Activated CD4-positive, CD25-positive, alpha-beta regulatory T cell (primary cell): ENCODE results near the gene TMEM121.
A peak's percentile ranks its signal among the peaks of the same experiment; 100 is the strongest.
"Not testable (repeated sequence)": the region's sequence is repeated elsewhere in the genome, so short reads cannot be mapped to it uniquely, and the experiment has no call there.

Experiments
- DNase-seq, 4 experiments: peaks; one replicate each; lab custom pipeline; 2025; lab: John Stamatoyannopoulos, UW

TMEM121 gene

GRCh38 chr14:105528586-105529318 lies 2.4 kb downstream of the TMEM121 start:
- DNase-seq: no peak

- no peak for DNase-seq
Measured at GRCh38 chr14:105529319-105529568, 2.9 kb downstream of the TMEM121 start.

- no peak for DNase-seq
Measured at GRCh38 chr14:105529569-105530284, 3.3 kb downstream of the TMEM121 start.

- DNase-seq: no peak
Measured at GRCh38 chr14:105530285-105531087, 4.1 kb downstream of the TMEM121 start.

- no peak for DNase-seq
Measured at GRCh38 chr14:105531088-105531893, 4.9 kb downstream of the TMEM121 start.

GRCh38 chr14:105531894-105532623 lies 5.7 kb downstream of the TMEM121 start:
- DNase-seq: no peak

DNA sequence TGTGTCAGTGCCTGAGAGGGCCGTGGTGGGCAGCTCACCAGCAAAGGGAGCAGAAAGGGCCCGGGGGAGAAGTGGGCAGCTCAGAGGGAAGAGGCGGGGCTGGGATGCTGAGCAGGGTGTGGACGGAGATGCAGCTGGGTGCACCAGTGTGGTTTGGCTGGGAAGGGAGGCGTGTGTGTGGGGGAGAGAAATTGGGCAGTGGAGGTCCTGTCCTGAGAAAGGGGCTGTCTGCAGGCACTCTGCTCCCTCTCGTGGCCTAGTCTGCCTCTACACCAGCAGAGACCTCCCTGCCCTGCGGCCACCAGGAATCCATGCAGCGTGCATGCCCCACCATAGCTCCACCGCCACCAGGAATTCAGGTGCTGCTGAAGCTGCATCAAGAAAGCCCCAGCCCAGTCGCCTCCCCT lies 6.4 kb downstream of the TMEM121 start:
- DNase-seq: no peak

GRCh38 chr14:105533391-105533790 lies 7.0 kb downstream of the TMEM121 start:
- DNase-seq: no peak

DNA sequence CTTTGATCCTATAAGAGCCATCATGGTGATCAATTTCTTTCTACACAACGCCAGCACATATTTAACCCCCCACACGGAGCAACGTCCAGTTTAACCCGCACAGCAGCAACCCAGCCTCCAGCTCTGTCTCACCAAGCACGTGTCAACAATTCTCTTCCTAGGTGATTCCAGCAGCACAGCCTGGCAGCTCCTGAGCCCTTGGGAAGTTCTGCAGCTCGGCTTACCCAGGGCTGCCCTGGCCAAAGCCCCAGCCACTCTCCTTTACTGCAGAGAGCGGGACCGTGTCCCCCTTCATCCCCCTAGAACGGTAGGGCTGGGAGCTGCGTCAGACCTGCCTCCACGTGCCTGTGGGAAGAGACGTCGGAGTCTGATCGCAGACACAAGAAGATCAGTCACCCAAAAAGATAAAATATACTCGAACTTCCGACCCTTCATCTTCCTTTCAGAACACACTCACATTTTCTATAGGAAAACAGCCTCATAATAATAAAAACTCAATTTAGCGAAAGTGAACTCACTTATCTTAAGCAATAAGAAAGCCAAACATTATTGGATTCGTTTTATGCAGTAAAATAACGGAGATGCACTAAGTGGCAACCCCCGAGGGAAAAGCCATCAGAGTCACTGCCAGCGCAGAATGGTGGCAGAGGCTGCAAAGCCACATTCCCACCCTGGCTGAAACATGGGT lies 7.6 kb downstream of the TMEM121 start:
- no peak for DNase-seq

- no peak for DNase-seq
Measured at GRCh38 chr14:105534586-105534985, 8.2 kb downstream of the TMEM121 start.

GRCh38 chr14:105536051-105536450 lies 9.7 kb downstream of the TMEM121 start:
- DNase-seq: no peak

DNA sequence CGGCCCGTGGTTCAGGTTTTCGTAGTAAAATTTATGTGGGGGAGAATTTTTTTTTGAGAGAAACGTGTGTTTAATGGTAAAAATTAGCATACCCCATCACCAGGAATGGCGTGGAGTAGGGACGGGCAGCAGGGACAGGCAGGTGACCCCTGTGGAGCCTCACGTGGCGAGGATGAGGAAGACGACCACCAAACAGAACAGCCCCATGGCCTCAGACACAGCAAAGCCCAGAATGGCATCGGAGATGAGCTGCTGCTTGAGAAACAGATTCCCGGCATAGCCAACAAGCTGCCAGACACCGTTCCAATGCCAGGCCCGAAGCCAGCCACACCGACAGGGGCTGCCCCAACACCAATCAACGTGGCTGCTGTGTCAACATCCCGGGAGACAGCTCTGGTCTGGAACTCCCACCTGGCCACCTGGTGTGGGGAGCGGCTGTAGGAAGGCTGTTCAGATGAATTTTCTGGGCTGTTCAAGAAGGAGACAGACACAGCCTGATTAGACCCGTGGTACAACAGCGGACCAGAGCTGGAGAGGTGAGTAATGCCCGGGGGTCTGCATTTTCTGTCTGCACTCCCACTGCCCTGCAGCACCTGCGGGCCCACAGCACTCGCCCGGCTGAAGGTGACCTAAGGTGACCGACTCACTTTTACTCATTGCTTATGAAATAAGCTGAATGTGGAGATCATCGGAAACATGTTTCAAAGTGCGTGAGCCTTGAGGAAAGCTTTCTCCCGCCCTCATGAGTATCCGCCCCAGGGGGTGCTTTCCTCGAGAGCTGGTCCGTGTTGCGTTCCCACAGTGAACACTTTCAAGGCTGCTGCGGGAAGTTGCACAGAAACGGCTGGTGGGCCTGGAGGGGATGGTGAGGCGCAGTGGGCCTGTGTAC lies 10.6 kb downstream of the TMEM121 start:
- DNase-seq: no peak

DNA sequence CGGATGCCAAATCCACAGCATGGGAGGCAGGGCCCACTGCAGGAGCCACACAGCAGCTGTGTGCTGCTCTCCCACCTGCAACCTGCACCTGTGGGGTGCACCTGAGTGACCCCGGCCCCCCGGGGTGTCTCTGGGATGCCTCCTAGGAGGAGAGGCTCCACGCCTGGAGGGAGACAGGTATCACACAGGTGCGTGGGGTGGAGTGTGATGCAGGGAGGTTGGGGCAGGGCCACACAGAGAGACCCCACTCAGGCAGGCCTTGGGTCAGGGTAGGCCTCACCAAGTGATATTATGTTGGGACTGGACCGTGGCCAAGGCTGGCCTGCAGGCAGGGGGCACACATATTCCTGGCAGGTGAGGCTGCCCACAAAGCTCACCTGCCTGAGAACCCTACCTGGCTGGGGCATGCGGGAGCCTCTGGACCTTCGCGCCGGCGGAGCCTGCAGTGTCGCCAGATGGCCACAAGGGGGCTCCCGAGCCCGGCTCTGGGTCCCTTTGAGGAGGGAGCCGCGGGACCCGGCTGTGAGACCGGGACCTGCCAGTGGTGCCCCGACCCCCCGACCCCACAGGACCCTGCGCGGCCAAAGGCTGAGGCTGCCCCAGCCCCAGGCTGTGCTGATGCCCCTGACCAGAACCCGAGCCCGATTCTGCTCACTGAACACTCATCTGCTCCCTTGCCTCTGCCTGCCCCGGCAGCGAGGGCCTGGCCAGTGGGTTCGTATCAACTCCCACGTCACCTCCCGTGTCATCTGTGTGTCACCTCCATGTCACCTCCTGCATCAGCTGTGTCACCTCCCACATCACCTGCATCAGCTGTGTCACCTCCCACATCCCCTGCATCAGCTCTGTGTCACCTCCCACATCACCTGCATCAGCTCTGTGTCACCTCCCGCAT lies 11.4 kb downstream of the TMEM121 start:
- DNase-seq: peak in 3 of 4 experiments; percentile 44 to 70 (median 60)

DNA sequence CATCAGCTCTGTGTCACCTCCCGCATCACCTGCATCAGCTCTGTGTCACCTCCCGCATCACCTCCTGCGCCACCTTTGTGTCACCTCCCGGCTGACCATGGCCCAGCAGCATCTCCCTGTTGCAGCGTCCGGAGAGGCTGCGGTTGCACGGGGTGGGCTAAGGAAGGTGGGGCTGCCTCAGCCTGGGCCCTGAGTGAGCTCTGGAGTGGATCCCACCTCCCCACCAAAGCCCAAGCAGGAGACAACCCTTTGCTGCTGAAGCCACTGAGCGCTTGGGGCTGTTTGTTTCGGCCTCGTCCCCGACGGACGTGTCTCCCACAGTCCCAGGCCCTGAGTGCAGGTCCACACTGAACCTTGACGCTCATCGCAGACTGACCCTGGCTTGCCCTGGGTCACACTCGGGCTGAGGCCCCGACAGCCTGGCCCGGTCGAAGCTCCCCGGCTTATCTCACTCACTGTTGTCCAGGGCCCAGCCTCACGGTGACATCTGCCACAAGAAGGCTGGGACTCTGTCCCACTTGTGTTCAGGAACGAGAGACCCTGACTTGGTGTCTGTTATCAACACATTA lies 12.2 kb downstream of the TMEM121 start:
- DNase-seq: no peak

- DNase-seq: no peak
Measured at GRCh38 chr14:105540811-105541210, 14.4 kb downstream of the TMEM121 start.

DNA sequence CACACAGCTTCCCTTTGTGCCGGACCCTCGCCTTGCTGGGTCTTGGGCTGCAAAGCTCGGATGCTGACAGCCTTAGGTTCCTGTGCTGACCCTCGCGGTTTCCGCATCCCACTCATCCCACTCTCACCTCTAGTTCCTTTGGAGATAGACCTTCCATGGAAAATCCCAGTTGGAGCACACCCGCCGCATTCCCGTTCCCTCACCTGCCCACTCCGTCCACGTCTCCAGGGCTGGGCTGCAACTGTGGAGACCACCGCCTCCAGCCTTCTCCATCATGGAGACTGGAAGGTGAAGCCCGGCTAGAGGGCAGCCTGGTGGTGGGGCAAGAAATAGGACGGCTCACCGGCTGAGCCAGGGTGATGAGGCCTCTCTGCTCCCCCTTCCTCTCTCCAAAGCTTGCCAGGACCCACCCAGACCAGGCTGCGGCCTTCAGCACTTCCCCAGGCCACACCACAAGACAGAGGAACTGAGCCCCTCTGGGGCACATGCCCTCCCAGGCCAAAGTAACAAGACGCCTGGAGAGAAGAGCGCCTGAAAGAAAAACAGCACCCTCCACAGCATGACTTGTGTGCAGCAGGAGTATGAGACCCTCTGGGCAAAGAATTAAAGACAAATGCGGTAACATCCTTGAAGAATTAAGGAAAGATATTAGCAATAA lies 15.0 kb downstream of the TMEM121 start:
- DNase-seq: no peak

DNA sequence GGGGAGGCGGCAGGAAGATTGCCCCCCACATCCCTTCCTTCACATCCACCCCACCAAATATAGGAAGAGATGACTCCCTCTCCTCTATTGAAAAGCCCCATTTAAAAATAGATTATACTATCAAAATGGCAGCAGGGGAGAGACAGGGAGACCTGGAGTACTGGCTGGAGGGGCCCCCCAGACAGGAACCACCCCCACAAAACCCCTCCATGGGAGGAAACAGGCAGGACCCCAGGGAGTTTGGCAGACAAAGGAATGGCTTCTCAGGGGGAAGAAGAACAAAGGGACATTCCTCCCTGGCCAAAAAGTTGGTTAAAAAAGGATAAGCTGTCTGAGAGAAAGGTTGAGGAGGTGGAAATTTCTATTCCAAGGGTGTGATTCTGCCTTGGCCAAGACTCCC lies 19.3 kb downstream of the TMEM121 start:
- not testable (repeated sequence) for DNase-seq

- not testable (repeated sequence) for DNase-seq
Measured at GRCh38 chr14:105546410-105546809, 20.0 kb downstream of the TMEM121 start.
